ENCODE results near the gene PRH1. TPM values are rescaled to one million over a fixed set of nuclear protein-coding genes. Genes with fewer than 3 reads are reported as not detected.

The PRH1 gene
- total RNA-seq, 1 experiment from 2014 or later: 6.7 TPM

DNA sequence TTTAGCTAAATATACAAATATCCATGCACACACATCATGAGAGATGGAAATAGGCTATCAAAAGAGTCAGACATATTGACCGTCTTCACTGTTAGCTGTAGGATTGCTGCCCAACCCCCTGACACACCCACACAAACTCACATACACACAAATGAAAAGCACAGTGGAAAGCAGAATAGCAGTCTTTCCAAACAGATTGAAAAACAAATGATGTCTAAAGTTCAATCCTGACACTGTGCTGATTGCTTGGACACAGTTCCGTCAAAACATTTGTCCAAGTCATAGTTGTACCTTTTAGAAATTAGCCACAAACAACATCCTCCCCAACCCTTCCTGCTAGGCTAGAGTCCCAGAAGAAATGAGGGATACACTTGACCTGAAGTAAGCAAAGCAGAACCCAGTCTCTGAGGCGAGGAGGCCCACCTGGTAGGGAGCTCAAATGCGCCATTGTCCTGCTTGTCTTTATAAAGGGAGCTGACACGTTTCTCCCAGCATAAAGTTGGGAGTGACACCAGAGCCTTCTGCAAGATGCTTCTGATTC is 44.8 kb upstream of the PRH1 start, which contains the start of gene PRH2 (continued):
- TF ChIP-seq HMGXB4 (CRISPR knock-in tag; IDR thresholded peaks at IDR 0.05): no peak
- TF ChIP-seq AR (CRISPR knock-in tag; IDR thresholded peaks at IDR 0.05): no peak

DNA sequence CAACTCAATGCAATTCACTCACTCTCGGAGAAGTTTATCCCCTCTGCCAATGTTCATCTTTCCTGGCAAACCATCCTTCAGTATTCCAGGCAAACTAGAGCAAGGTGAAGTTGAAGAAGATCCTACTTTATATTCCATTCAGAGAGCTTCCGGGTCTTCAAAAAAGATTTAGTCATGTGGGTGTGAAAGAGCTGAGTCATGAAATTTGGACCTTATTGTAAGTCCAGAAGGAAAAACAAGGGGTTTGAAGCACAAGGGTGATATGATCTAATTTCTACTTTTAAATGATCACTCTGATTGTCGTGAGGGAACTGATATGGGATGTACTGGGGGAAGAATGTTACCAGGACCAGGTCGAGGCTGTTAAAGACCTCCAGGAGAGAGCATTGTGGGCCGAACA is 42.2 kb upstream of the PRH1 start:
- TF ChIP-seq ZNF671 (CRISPR knock-in tag; IDR thresholded peaks at IDR 0.05) (no peak), ZNF219 (CRISPR knock-in tag; IDR thresholded peaks at IDR 0.05; ENCODE audit: borderline replicate concordance) (no peak), USF2 (CRISPR knock-in tag; IDR thresholded peaks at IDR 0.05) (no peak), ZBTB43 (CRISPR knock-in tag; IDR thresholded peaks at IDR 0.05) (no peak), ETV6 (CRISPR knock-in tag; IDR thresholded peaks at IDR 0.05) (no peak), NR2C2 (CRISPR knock-in tag; IDR thresholded peaks at IDR 0.05) (no peak), CBFB (CRISPR knock-in tag; IDR thresholded peaks at IDR 0.05; ENCODE audit: low read depth) (no peak), MXD4 (CRISPR knock-in tag; IDR thresholded peaks at IDR 0.05; ENCODE audit: borderline replicate concordance) (no peak), ZNF232 (CRISPR knock-in tag; IDR thresholded peaks at IDR 0.05) (no peak), SOX15 (CRISPR knock-in tag; IDR thresholded peaks at IDR 0.05) (no peak), ZNF317 (CRISPR knock-in tag; IDR thresholded peaks at IDR 0.05; ENCODE audit: borderline replicate concordance, low read depth) (no peak), SMAD4 (CRISPR knock-in tag; IDR thresholded peaks at IDR 0.05) (no peak), HMGXB4 (CRISPR knock-in tag; IDR thresholded peaks at IDR 0.05) (no peak), ZSCAN18 (CRISPR knock-in tag; IDR thresholded peaks at IDR 0.05) (no peak), ZNF121 (CRISPR knock-in tag; IDR thresholded peaks at IDR 0.05) (no peak)
- TF ChIP-seq, protein P1, sequence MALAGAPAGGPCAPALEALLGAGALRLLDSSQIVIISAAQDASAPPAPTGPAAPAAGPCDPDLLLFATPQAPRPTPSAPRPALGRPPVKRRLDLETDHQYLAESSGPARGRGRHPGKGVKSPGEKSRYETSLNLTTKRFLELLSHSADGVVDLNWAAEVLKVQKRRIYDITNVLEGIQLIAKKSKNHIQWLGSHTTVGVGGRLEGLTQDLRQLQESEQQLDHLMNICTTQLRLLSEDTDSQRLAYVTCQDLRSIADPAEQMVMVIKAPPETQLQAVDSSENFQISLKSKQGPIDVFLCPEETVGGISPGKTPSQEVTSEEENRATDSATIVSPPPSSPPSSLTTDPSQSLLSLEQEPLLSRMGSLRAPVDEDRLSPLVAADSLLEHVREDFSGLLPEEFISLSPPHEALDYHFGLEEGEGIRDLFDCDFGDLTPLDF (CRISPR knock-in tag; IDR thresholded peaks at IDR 0.05): no peak
- TF ChIP-seq, protein P2, sequence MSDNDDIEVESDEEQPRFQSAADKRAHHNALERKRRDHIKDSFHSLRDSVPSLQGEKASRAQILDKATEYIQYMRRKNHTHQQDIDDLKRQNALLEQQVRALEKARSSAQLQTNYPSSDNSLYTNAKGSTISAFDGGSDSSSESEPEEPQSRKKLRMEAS (CRISPR knock-in tag; IDR thresholded peaks at IDR 0.05): no peak
- TF ChIP-seq, protein P3, sequence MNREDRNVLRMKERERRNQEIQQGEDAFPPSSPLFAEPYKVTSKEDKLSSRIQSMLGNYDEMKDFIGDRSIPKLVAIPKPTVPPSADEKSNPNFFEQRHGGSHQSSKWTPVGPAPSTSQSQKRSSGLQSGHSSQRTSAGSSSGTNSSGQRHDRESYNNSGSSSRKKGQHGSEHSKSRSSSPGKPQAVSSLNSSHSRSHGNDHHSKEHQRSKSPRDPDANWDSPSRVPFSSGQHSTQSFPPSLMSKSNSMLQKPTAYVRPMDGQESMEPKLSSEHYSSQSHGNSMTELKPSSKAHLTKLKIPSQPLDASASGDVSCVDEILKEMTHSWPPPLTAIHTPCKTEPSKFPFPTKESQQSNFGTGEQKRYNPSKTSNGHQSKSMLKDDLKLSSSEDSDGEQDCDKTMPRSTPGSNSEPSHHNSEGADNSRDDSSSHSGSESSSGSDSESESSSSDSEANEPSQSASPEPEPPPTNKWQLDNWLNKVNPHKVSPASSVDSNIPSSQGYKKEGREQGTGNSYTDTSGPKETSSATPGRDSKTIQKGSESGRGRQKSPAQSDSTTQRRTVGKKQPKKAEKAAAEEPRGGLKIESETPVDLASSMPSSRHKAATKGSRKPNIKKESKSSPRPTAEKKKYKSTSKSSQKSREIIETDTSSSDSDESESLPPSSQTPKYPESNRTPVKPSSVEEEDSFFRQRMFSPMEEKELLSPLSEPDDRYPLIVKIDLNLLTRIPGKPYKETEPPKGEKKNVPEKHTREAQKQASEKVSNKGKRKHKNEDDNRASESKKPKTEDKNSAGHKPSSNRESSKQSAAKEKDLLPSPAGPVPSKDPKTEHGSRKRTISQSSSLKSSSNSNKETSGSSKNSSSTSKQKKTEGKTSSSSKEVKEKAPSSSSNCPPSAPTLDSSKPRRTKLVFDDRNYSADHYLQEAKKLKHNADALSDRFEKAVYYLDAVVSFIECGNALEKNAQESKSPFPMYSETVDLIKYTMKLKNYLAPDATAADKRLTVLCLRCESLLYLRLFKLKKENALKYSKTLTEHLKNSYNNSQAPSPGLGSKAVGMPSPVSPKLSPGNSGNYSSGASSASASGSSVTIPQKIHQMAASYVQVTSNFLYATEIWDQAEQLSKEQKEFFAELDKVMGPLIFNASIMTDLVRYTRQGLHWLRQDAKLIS (CRISPR knock-in tag; IDR thresholded peaks at IDR 0.05; ENCODE audit: borderline replicate concordance): no peak
- Mint-ChIP-seq H3K4me3 (no peak overlapping the region), H3K4me1 (no peaks in the 10 kb centered on the region), H3K9me3 (peaks cover 5% of the 10 kb centered on the region), H3K27ac (no peak overlapping the region), H3K27me3 (ENCODE audit: low read depth) (no peaks in the 10 kb centered on the region), H3K36me3 (0 out of 2 replicates have a peak, but pooled peaks cover 3% of the 10 kb centered on the region)
- ChIA-PET CTCF (no interaction called here), POLR2A (no interaction called here)
- ATAC-seq: no peak
- no peak for DNase-seq (ENCODE audit: low spot score)

Data from WTC11 (cell line).